GM12878 (cell line): Measurements from ENCODE around the gene INF2. TPM values are rescaled to one million over a fixed set of nuclear protein-coding genes. Genes with fewer than 3 reads are reported as not detected.

ENCODE experiments used
- ATAC-seq: fragments of 200-7000 bp; cut with Tn5 transposase; 3 replicates; pipeline ENCODE4 v1.9.1; 2020; ENCODE audit warnings: mild to moderate bottlenecking, moderate library complexity
- BruUV-seq: library from RNA; stranded (reverse); fragments of 400-500 nt; replicated peaks from 2 replicates; lab custom pipeline; 2021; lab: Mats Ljungman, UMichigan
- CTCF ChIA-PET: fragments of 300-600 bp; sonication (Branson Sonifier 250); formaldehyde crosslinking; extraction: SDS; loops from one replicate; lab custom pipeline; 2021; ENCODE audit warnings: inconsistent platforms; lab: Yijun Ruan, JAX
- POLR2A ChIA-PET: fragments of 350-600 bp; formaldehyde crosslinking; extraction: SDS; loops from one replicate; lab custom pipeline; 2021; ENCODE audit warnings: inconsistent platforms; lab: Charles Lee
- RAD21 ChIA-PET: fragments of 300-600 bp; sonication (Branson Sonifier 250); formaldehyde crosslinking; loops from one replicate; lab custom pipeline; 2023; ENCODE audit warnings: antibody characterized with exemption; ENCODE audit not compliant: unreplicated experiment; lab: Charles Lee
- SMC1A ChIA-PET: fragments of 300-600 bp; sonication (Branson Sonifier 250); formaldehyde crosslinking; loops from one replicate; lab custom pipeline; 2023; ENCODE audit not compliant: unreplicated experiment, uncharacterized antibody; lab: Charles Lee
- DNase-seq: peaks from one replicate; pipeline ENCODE4 v3.0.0-alpha.2; 2011; ENCODE audit warnings: low read depth, low spot score
- FAIRE-seq: peaks from 3 replicates; lab custom pipeline; 2011; peaks lifted over from hg19 to GRCh38; lab: Jason Lieb, UNC
- H2AFZ ChIP-seq: 2 replicates; pipeline ENCODE4 v1.6.0; 2011; ENCODE audit warnings: low read depth, low read length, control low read depth; ENCODE audit not compliant: control insufficient read depth
- H3K27ac ChIP-seq: 2 replicates; pipeline ENCODE4 v1.5.1; 2011; ENCODE audit warnings: control low read depth; ENCODE audit not compliant: control insufficient read depth, insufficient read depth
- H3K27me3 ChIP-seq, 2 experiments: replicated peaks in 1 of 2; 2 replicates each; pipeline versions ENCODE4 v1.6.0 to v1.6.1; 2011; ENCODE audit warnings: low read length in 1 of 2; ENCODE audit not compliant: control insufficient read depth in 2 of 2, insufficient read depth in 2 of 2
- H3K36me3 ChIP-seq, 2 experiments: 2 replicates each; pipeline ENCODE4 v1.5.1; 2011; ENCODE audit warnings: low read length in 1 of 2; ENCODE audit not compliant: control insufficient read depth in 2 of 2, insufficient read depth in 2 of 2
- H3K4me1 ChIP-seq: 2 replicates; pipeline ENCODE4 v1.6.1; 2011; ENCODE audit warnings: mild to moderate bottlenecking, low read length, moderate library complexity, mixed read lengths; ENCODE audit not compliant: control insufficient read depth, insufficient read depth
- H3K4me2 ChIP-seq: 2 replicates; pipeline ENCODE4 v1.6.0; 2011; ENCODE audit warnings: control low read depth; ENCODE audit not compliant: control insufficient read depth, insufficient read depth
- H3K4me3 ChIP-seq: fragments of 200-600 bp; sonication (generic); 2 replicates; pipeline ENCODE4 v1.5.1; 2016
- H3K79me2 ChIP-seq: 2 replicates; pipeline ENCODE4 v1.6.0; 2011; ENCODE audit warnings: low read length; ENCODE audit not compliant: control insufficient read depth, insufficient read depth
- H3K9ac ChIP-seq: 2 replicates; pipeline ENCODE4 v1.8.0; 2011; ENCODE audit warnings: low read length, control low read depth, mixed read lengths; ENCODE audit not compliant: control insufficient read depth, insufficient read depth
- H3K9me3 ChIP-seq: replicated peaks from 3 replicates; pipeline ENCODE4 v1.5.1; 2011; ENCODE audit warnings: mild to moderate bottlenecking, low read length; ENCODE audit not compliant: control insufficient read depth, insufficient read depth
- H4K20me1 ChIP-seq: 2 replicates; pipeline ENCODE4 v1.6.0; 2011; ENCODE audit not compliant: control insufficient read depth, insufficient read depth
- BCL11A ChIP-seq: IDR thresholded peaks from 2 replicates; pipeline ENCODE4 v1.6.1; 2011; ENCODE audit warnings: low read depth, low read length
- CHD4 ChIP-seq: fragments of 200-600 bp; sonication (generic); IDR thresholded peaks from 2 replicates; pipeline ENCODE4 v1.6.1; 2016; ENCODE audit warnings: mild to moderate bottlenecking
- CREB1 ChIP-seq: IDR thresholded peaks from 2 replicates; pipeline ENCODE4 v1.6.1; 2012; ENCODE audit warnings: low read depth, mild to moderate bottlenecking, inconsistent platforms
- E2F4 ChIP-seq: IDR thresholded peaks from 2 replicates; pipeline ENCODE4 v1.6.1; 2012; ENCODE audit warnings: low read depth, low read length, improper control_type of control experiment
- EP300 ChIP-seq, 2 experiments: fragments of 150-350 bp in 1 of 2; IDR thresholded peaks; 2 replicates each; pipeline ENCODE4 v1.6.1; 2011 to 2012; ENCODE audit warnings: low read depth in 2 of 2, low read length in 2 of 2, borderline replicate concordance in 1 of 2, improper control_type of control experiment in 1 of 2, inconsistent platforms in 1 of 2; ENCODE audit not compliant: control insufficient read depth in 1 of 2
- HDAC2 ChIP-seq: fragments of 200-600 bp; sonication (generic); IDR thresholded peaks from 2 replicates; pipeline ENCODE4 v1.6.1; 2017
- LARP7 ChIP-seq: fragments of 450-650 bp; IDR thresholded peaks from 2 replicates; pipeline ENCODE4 v1.6.1; 2017; ENCODE audit warnings: mild to moderate bottlenecking
- MTA2 ChIP-seq: fragments of 450-650 bp; IDR thresholded peaks from 2 replicates; pipeline ENCODE4 v1.6.1; 2016; ENCODE audit warnings: low read depth, mild to moderate bottlenecking, moderate library complexity
- MXI1 ChIP-seq: fragments of 150-350 bp; IDR thresholded peaks from 2 replicates; pipeline ENCODE4 v1.6.1; 2011; ENCODE audit warnings: low read depth, mild to moderate bottlenecking, inconsistent platforms, low read length, improper control_type of control experiment
- NR2C2 ChIP-seq: IDR thresholded peaks from 2 replicates; pipeline ENCODE4 v1.6.1; 2011; ENCODE audit warnings: borderline replicate concordance, low read depth; ENCODE audit not compliant: control insufficient read depth, insufficient read length
- POU2F2 ChIP-seq: IDR thresholded peaks from 3 replicates; pipeline ENCODE4 v1.6.1; 2011; ENCODE audit warnings: low read depth, mild to moderate bottlenecking, low read length, borderline replicate concordance
- RAD21 ChIP-seq: IDR thresholded peaks from 2 replicates; pipeline ENCODE4 v1.6.1; 2011; ENCODE audit warnings: mild to moderate bottlenecking, low read depth, low read length, moderate library complexity; ENCODE audit not compliant: insufficient read depth
- SMAD5 ChIP-seq: IDR thresholded peaks from 2 replicates; pipeline ENCODE4 v1.6.1; 2016; ENCODE audit warnings: antibody characterized with exemption, low read depth
- SMARCA5 ChIP-seq: fragments of 450-650 bp; IDR thresholded peaks from 2 replicates; pipeline ENCODE4 v1.6.1; 2017; ENCODE audit warnings: mild to moderate bottlenecking
- SREBF1 ChIP-seq: IDR thresholded peaks from 2 replicates; pipeline ENCODE4 v1.6.1; 2012; ENCODE audit warnings: mild to moderate bottlenecking, low read length
- STAT3 ChIP-seq: IDR thresholded peaks from 2 replicates; pipeline ENCODE4 v1.6.1; 2011; ENCODE audit warnings: low read depth, low read length, improper control_type of control experiment
- YY1 ChIP-seq: IDR thresholded peaks from 2 replicates; pipeline ENCODE4 v1.6.1; 2011; ENCODE audit warnings: low read depth, mild to moderate bottlenecking, low read length
- WGBS: methylation state at CpG from one replicate; pipeline ENCODE4 v1.1.6; 2016; ENCODE audit warnings: low lambda C conversion rate; ENCODE audit not compliant: insufficient replicate concordance, insufficient coverage; ENCODE audit errors: missing lambda C conversion rate; 5-methylcytosine and 5-hydroxymethylcytosine counted together
- in situ Hi-C: fragments of 300-500 bp; cut with MboI; formaldehyde crosslinking; loops from 9 replicates; pipeline ENCODE4 v1.14.3; 2018; ENCODE audit warnings: mixed read lengths
- intact Hi-C: fragments of 100-400 bp; cut with micrococcal nuclease; formaldehyde crosslinking; loops from one replicate; pipeline ENCODE4 v1.14.2; 2022; ENCODE audit not compliant: unreplicated experiment
- polyA plus RNA-seq, 11 experiments: library from polyadenylated mRNA; depleted of rRNA in 4 of 11; unstranded in 6 of 11; stranded (reverse) in 5 of 11; fragments of >200 nt; fragmentation: Nextera tagmentation in 4 of 11; fragmentation: Illumina TruSeq in 1 of 11; extraction: Ambion mirVana in 4 of 11; extraction: Trizol in 1 of 11; gene quantifications; 1 replicate in 1 of 11; 2 replicates in 10 of 11; pipeline versions ENCODE4 v1.2.1 to v1.2.3, GENCODE V29; 2011 to 2016; ENCODE audit warnings: inconsistent platforms in 2 of 11, missing spikeins in 2 of 11, low read depth in 1 of 11
- total RNA-seq, 4 experiments: library from RNA; depleted of rRNA in 3 of 4; stranded (reverse); fragments of >200 nt in 3 of 4; fragmentation: Illumina TruSeq in 1 of 4; extraction: Trizol in 1 of 4; gene quantifications; 2 replicates each; pipeline versions ENCODE4 v1.2.1 to v1.2.3, GENCODE V29; 2013 to 2021
- TF ChIP-seq, protein P1 (sequence below): fragments of 450-650 bp; IDR thresholded peaks from 2 replicates; pipeline ENCODE4 v1.6.1; 2016; ENCODE audit warnings: mild to moderate bottlenecking
- TF ChIP-seq, protein P2 (sequence below): fragments of 450-650 bp; IDR thresholded peaks from 2 replicates; pipeline ENCODE4 v1.6.1; 2016; ENCODE audit warnings: mild to moderate bottlenecking

INF2 gene
- total and polyA plus RNA-seq, 10 of the 15 experiments (the other 5 are each of a cell fraction or from before 2014, with no cell fraction given): 0.72 to 43.2 (median 8.3) TPM

- TF ChIP-seq, protein P1, sequence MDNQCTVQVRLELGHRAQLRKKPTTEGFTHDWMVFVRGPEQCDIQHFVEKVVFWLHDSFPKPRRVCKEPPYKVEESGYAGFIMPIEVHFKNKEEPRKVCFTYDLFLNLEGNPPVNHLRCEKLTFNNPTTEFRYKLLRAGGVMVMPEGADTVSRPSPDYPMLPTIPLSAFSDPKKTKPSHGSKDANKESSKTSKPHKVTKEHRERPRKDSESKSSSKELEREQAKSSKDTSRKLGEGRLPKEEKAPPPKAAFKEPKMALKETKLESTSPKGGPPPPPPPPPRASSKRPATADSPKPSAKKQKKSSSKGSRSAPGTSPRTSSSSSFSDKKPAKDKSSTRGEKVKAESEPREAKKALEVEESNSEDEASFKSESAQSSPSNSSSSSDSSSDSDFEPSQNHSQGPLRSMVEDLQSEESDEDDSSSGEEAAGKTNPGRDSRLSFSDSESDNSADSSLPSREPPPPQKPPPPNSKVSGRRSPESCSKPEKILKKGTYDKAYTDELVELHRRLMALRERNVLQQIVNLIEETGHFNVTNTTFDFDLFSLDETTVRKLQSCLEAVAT: no peak
- TF ChIP-seq BCL11A (no peak), SMARCA5 (no peak), MXI1 (no peak), SMAD5 (no peak)
- TF ChIP-seq, protein P2, sequence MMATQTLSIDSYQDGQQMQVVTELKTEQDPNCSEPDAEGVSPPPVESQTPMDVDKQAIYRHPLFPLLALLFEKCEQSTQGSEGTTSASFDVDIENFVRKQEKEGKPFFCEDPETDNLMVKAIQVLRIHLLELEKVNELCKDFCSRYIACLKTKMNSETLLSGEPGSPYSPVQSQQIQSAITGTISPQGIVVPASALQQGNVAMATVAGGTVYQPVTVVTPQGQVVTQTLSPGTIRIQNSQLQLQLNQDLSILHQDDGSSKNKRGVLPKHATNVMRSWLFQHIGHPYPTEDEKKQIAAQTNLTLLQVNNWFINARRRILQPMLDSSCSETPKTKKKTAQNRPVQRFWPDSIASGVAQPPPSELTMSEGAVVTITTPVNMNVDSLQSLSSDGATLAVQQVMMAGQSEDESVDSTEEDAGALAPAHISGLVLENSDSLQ: no peak
Measured at GRCh38 chr14:104676130-104676693, 13.2 kb upstream of the INF2 start (continued).

DNA sequence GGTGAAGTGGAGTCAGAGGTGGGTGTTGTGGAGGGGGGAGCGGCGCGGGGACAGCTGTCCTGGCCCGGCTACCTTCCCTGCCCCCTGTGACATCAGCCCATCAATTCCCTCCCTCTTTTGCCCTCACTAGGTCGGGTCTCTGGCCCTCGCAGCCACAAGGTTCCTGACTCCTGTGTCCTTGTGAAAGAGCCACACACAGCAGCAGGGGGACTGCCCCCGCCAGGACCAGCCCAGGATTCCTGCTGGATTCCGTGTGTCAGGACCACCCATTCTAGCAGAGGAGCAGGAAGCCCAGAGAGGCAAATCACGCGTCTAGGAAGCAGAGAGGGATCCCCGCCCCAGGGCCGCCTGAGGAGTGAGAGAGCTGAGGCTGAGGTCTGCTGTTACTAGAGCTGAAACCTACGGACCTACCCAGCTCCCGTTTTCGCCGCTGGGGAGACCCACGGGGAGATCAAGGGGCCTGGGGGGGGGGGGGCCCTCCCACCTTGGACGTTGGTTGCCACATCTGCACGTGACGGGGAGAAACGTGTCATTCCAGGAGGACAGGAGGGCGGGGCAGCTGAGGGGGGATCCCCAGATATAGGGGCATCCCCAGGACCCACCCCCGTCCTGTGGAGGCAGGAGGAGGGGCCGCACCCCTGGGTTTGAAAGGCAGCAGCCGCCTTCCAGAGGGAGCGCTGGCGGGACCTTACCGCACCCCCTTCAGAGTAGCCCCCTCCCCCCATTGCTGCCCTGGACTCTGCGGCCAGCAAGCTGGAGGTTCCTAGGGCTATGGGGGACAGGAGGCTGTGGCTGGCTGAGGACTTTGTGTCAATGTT, 12.5 kb upstream of the INF2 start:
- Histone ChIP-seq H3K9me3 (peaks cover 4% of the 10 kb centered on the region; the same call in 1 of the 3 replicates), H3K36me3 (no peaks in the 10 kb centered on the region), H3K4me3 (peak overlapping the region; percentile 65), H3K27me3 (no peaks in the 10 kb centered on the region), H4K20me1 (no peaks in the 10 kb centered on the region), H3K9ac (peak overlapping the region; percentile 75), H3K4me1 (peaks cover 36% of the 10 kb centered on the region), H3K79me2 (no peaks in the 10 kb centered on the region), H3K27ac (peak overlapping the region; percentile 81), H3K4me2 (peak overlapping the region; percentile 78), H2AFZ (peak overlapping the region; percentile 53)
- WGBS: 26% methylated on average over 25 of the region's 29 CpGs
- in situ Hi-C loops (no loop called here), intact Hi-C loops (loop anchor here (2.0 kb wide), 1 partner anchor 16 kb away; no protein-coding TSS in a partner anchor)
- SMC1A ChIA-PET: interaction anchor here (1.2 to 5.4 kb wide), 4 partner anchors 10 to 18 kb away, joined by 3 to 60 read pairs (median 8); no protein-coding TSS in a partner anchor
- no TSS peak for BruUV-seq
- FAIRE-seq (peak; percentile 57), DNase-seq (no peak), ATAC-seq (peak; percentile 53)
- POLR2A ChIA-PET: interaction anchor here (0.7 to 3.5 kb wide), 7 partner anchors 7 to 687 kb away, joined by 3 to 49 read pairs (median 5); partner anchors contain the start of gene SIVA1
- RAD21 ChIA-PET: interaction anchor here (0.9 to 2.4 kb wide), 6 partner anchors 12 to 32 kb away, joined by 3 to 29 read pairs (median 4); no protein-coding TSS in a partner anchor
- CTCF ChIA-PET: interaction anchor here (0.6 to 8.3 kb wide), 5 partner anchors 11 to 1082 kb away, joined by 3 to 72 read pairs (median 3); no protein-coding TSS in a partner anchor
- TF ChIP-seq POU2F2: no peak
- no peak for TF ChIP-seq E2F4
- TF ChIP-seq NR2C2: no peak
- TF ChIP-seq YY1: no peak
- 0 out of 2 replicates have a peak, but pooled peaks have one; percentile 6 for TF ChIP-seq CREB1
- 0 out of 4 replicates have a peak, but pooled peaks of 1 of the 2 experiments have one; percentile 6 for TF ChIP-seq EP300 (IDR thresholded peaks at IDR 0.05; ENCODE audit: borderline replicate concordance in 1 of 2, control insufficient read depth in 1 of 2, low read depth in 2 of 2, low read length in 2 of 2)
- TF ChIP-seq LARP7: no peak
- TF ChIP-seq MTA2: peak; percentile 13; the same call in 1 of the 2 replicates
- TF ChIP-seq CHD4: no peak
- TF ChIP-seq HDAC2: no peak
- TF ChIP-seq RAD21: no peak
- TF ChIP-seq SREBF1: no peak
- no peak for TF ChIP-seq STAT3
